HepG2 (cell line): ENCODE results near the gene XXYLT1. TPM values are rescaled to one million over a fixed set of nuclear protein-coding genes. Genes with fewer than 3 reads are reported as not detected.

Experiments used
- FOXP1 ChIP-seq, 2 experiments: fragments of 450-650 bp in 1 of 2; IDR thresholded peaks; 2 replicates each; pipeline ENCODE4 v1.6.1; 2017 to 2018; ENCODE audit warnings: antibody characterized with exemption in 1 of 2
- HCFC1 ChIP-seq: fragments of 150-350 bp; IDR thresholded peaks from 2 replicates; pipeline ENCODE4 v1.6.1; 2014; ENCODE audit warnings: low read depth, low read length
- HDAC2 ChIP-seq: sonication (generic); formaldehyde crosslinking; IDR thresholded peaks from 2 replicates; pipeline ENCODE4 v1.4.0; 2020; ENCODE audit warnings: missing genetic modification reagents
- HNF1B ChIP-seq: sonication (generic); formaldehyde crosslinking; IDR thresholded peaks from 2 replicates; pipeline ENCODE4 v1.5.1; 2020; ENCODE audit warnings: mild to moderate bottlenecking, moderate library complexity, missing genetic modification reagents
- HNRNPUL1 ChIP-seq: fragments of 200-400 bp; formaldehyde crosslinking; IDR thresholded peaks from 2 replicates; pipeline ENCODE4 v1.6.1; 2017; ENCODE audit warnings: low read depth, mild to moderate bottlenecking, low read length, moderate library complexity
- SIX1 ChIP-seq: sonication (generic); formaldehyde crosslinking; IDR thresholded peaks from 2 replicates; pipeline ENCODE4 v1.4.0; 2020; ENCODE audit warnings: missing genetic modification reagents, borderline replicate concordance
- TERF1 ChIP-seq: sonication (generic); formaldehyde crosslinking; IDR thresholded peaks from 2 replicates; pipeline ENCODE4 v1.8.0; 2022; ENCODE audit warnings: mild to moderate bottlenecking, missing genetic modification reagents, moderate library complexity
- YY1 ChIP-seq: IDR thresholded peaks from 2 replicates; pipeline ENCODE4 v1.6.1; 2011; ENCODE audit warnings: low read length, low read depth, moderate library complexity, mild to moderate bottlenecking; ENCODE audit not compliant: insufficient read depth, insufficient replicate concordance
- ZNF280D ChIP-seq: sonication (generic); formaldehyde crosslinking; IDR thresholded peaks from 2 replicates; pipeline ENCODE4 v1.5.1; 2020; ENCODE audit warnings: mild to moderate bottlenecking, missing genetic modification reagents
- ZNF382 ChIP-seq: sonication (generic); formaldehyde crosslinking; IDR thresholded peaks from 2 replicates; pipeline ENCODE4 v1.5.0; 2020; ENCODE audit warnings: missing genetic modification reagents, mild to moderate bottlenecking, borderline replicate concordance
- ZNF430 ChIP-seq: sonication (generic); formaldehyde crosslinking; IDR thresholded peaks from 2 replicates; pipeline ENCODE4 v1.9.0; 2021; ENCODE audit warnings: mild to moderate bottlenecking, missing genetic modification reagents
- ZNF687 ChIP-seq: sonication (generic); formaldehyde crosslinking; IDR thresholded peaks from 2 replicates; pipeline ENCODE4 v1.5.1; 2020; ENCODE audit warnings: mild to moderate bottlenecking, missing genetic modification reagents, moderate library complexity
- ZNF749 ChIP-seq: sonication (generic); formaldehyde crosslinking; IDR thresholded peaks from 2 replicates; pipeline ENCODE4 v1.8.0; 2022; ENCODE audit warnings: mild to moderate bottlenecking, missing genetic modification reagents, moderate library complexity, borderline replicate concordance
- ZNF770 ChIP-seq: sonication (generic); formaldehyde crosslinking; IDR thresholded peaks from 2 replicates; pipeline ENCODE4 v1.5.0; 2020; ENCODE audit warnings: mild to moderate bottlenecking, missing genetic modification reagents
- polyA plus RNA-seq, 8 experiments: library from polyadenylated mRNA; depleted of rRNA in 3 of 8; stranded (reverse) in 7 of 8; unstranded in 1 of 8; fragments of >200 nt; fragmentation: Illumina TruSeq in 4 of 8; extraction: Trizol in 4 of 8; gene quantifications; 2 replicates each; pipeline versions ENCODE4 v1.2.1 to v1.2.3, GENCODE V29; 2011 to 2016; ENCODE audit warnings: low read depth in 4 of 8, missing spikeins in 1 of 8, mixed read lengths in 1 of 8; ENCODE audit not compliant: insufficient read depth in 1 of 8
- total RNA-seq, 5 experiments: library from RNA; depleted of rRNA; stranded (reverse); fragments of >200 nt; fragmentation: Illumina TruSeq; extraction: Trizol; gene quantifications; 2 replicates each; pipeline ENCODE4 v1.2.3, GENCODE V29; 2016; ENCODE audit warnings: low read depth in 1 of 5

The XXYLT1 gene
- total and polyA plus RNA-seq, 2 of the 13 experiments (the other 11 are each of a cell fraction or from before 2014, with no cell fraction given): 17.7 to 19.0 TPM

GRCh38 chr3:195164573-195165264 is 106.2 kb downstream of the XXYLT1 start (continued):
- TF ChIP-seq HNF1B (CRISPR knock-in tag) (peak; percentile 92), HDAC2 (peak; percentile 100), ZNF770 (CRISPR knock-in tag) (peak; percentile 58), HNRNPUL1 (no peak), ZNF382 (CRISPR knock-in tag) (no peak), TERF1 (no peak), FOXP1 (IDR thresholded peaks at IDR 0.05) (peak; percentile 90), FOXP1 (CRISPR knock-in tag; IDR thresholded peaks at IDR 0.05) (peak; percentile 99), ZNF280D (CRISPR knock-in tag) (peak; percentile 94), YY1 (peak; percentile 76), ZNF430 (CRISPR knock-in tag) (peak; percentile 60; the same call in 1 of the 2 replicates), ZNF749 (peak; percentile 70; the same call in 1 of the 2 replicates), SIX1 (CRISPR knock-in tag) (peak; percentile 89; the same call in 1 of the 2 replicates), ZNF687 (CRISPR knock-in tag) (peak; percentile 71), HCFC1 (no peak)
